DND-41 (cell line): ENCODE measurements around the gene IL10RA.

Experiments used
- EZH2 ChIP-seq: IDR thresholded peaks from 3 replicates; pipeline ENCODE4 v1.6.1; 2012; ENCODE audit warnings: borderline replicate concordance, low read depth, mild to moderate bottlenecking, moderate library complexity, low read length, inconsistent platforms; ENCODE audit not compliant: severe bottlenecking
- TF ChIP-seq, protein P1 (sequence below): IDR thresholded peaks from 2 replicates; pipeline ENCODE4 v1.5.1; 2012; ENCODE audit warnings: borderline replicate concordance, low read length, moderate library complexity, mild to moderate bottlenecking; ENCODE audit not compliant: poor library complexity, severe bottlenecking; ENCODE audit errors: extremely low read depth

DNA sequence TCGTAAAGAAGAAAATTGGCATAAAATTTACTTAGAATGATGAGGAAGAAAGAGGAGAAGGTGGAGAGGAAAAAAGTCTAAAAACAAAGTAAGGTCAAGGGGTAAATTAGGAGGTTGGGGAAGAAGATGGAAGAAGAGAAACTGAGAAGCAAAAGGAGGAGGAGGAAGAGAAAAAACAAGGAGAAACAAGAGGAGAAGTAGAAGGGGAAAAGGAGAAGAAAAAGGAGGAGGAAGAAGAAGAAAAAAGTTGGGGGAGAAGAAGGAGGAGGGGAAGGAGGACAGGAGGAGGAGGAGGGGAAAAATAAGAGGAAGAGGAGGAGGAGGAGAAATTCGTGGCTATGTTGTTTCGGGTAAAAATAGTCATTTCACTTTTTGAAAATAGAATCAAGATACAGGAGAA lies 42.4 kb downstream of the IL10RA start:
- TF ChIP-seq EZH2: no peak
- TF ChIP-seq, protein P1, sequence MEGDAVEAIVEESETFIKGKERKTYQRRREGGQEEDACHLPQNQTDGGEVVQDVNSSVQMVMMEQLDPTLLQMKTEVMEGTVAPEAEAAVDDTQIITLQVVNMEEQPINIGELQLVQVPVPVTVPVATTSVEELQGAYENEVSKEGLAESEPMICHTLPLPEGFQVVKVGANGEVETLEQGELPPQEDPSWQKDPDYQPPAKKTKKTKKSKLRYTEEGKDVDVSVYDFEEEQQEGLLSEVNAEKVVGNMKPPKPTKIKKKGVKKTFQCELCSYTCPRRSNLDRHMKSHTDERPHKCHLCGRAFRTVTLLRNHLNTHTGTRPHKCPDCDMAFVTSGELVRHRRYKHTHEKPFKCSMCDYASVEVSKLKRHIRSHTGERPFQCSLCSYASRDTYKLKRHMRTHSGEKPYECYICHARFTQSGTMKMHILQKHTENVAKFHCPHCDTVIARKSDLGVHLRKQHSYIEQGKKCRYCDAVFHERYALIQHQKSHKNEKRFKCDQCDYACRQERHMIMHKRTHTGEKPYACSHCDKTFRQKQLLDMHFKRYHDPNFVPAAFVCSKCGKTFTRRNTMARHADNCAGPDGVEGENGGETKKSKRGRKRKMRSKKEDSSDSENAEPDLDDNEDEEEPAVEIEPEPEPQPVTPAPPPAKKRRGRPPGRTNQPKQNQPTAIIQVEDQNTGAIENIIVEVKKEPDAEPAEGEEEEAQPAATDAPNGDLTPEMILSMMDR: no peak
